Right cardiac atrium (tissue), 5 donors: ENCODE measurements around the gene SCAMP5. TPM values are rescaled to one million over a fixed set of nuclear protein-coding genes. Genes with fewer than 3 reads are reported as not detected.

ENCODE experiments used
- ATAC-seq, 2 donors: fragments of 200-7000 bp; cut with Tn5 transposase; one replicate each; pipeline versions ENCODE4 v1.8.0 to v1.9.1; 2020; ENCODE audit warnings: moderate library complexity in 2 of 2, mild to moderate bottlenecking in 1 of 2
- DNase-seq, 3 donors: peaks; one replicate each; pipeline ENCODE4 v3.0.0-alpha.2; 2020
- H3K27ac ChIP-seq: one replicate; pipeline ENCODE4 v1.5.1; 2013; ENCODE audit warnings: mild to moderate bottlenecking, low read length, control low read depth, moderate library complexity
- H3K27me3 ChIP-seq: one replicate; pipeline ENCODE4 v1.6.1; 2013; ENCODE audit not compliant: control insufficient read depth, insufficient read depth
- H3K4me1 ChIP-seq: one replicate; pipeline ENCODE4 v1.6.1; 2013; ENCODE audit warnings: low read length; ENCODE audit not compliant: control insufficient read depth, insufficient read depth
- H3K4me3 ChIP-seq: one replicate; pipeline ENCODE4 v1.5.1; 2013; ENCODE audit warnings: low read length, control low read depth
- H3K9me3 ChIP-seq: one replicate; pipeline ENCODE4 v1.6.1; 2013; ENCODE audit warnings: low read length; ENCODE audit not compliant: control insufficient read depth
- WGBS: extraction: QIAGEN DNeasy Blood & Tissue Kit; methylation state at CpG from one replicate; pipeline ENCODE4 v1.1.7; 2013; 5-methylcytosine and 5-hydroxymethylcytosine counted together
- intact Hi-C, 4 donors: fragments of 100-400 bp; cut with DNase I; formaldehyde crosslinking; loops; one replicate each; pipeline versions ENCODE4 v1.11.0 to v1.14.0; 2022 to 2023
- polyA plus RNA-seq: library from polyadenylated mRNA; stranded (reverse); fragments of 200-250 nt; gene quantifications from one replicate; pipeline ENCODE4 v1.2.3, GENCODE V29; 2013
- total RNA-seq, 4 donors: library from RNA; stranded (reverse); fragmentation: NEBNext Ultra II Directional; extraction: Animal tissue kit (Norgen Biotek cat#: 25700); gene quantifications; one replicate each; pipeline ENCODE4 v1.2.1, GENCODE V29; 2021
- donor health status: healthy with polysubstance abuse.
- donor health status: DM: no; HTN: yes; CAD: no.
- donor health status: DM: no; HTN: no; CAD: no.
- donor health status: DM: no; HTN: yes; CAD: no; lungs with severe emphysema.
- donor health status: DM: yes; HTN: yes; CAD: no.

Gene SCAMP5
- total and polyA plus RNA-seq, 5 donors, result 4.5 to 10.2 (median 6.9) TPM

GRCh38 chr15:75069301-75069925 is 74.0 kb downstream of the SCAMP5 start:
- Histone ChIP-seq H3K27ac (no peak overlapping the region), H3K4me1 (peaks cover 7% of the 10 kb centered on the region), H3K9me3 (no peaks in the 10 kb centered on the region), H3K27me3 (no peaks in the 10 kb centered on the region), H3K4me3 (no peak overlapping the region)
- intact Hi-C loops, result no loop called here
- ATAC-seq (peak; percentile 32 to 37), DNase-seq (no peak)
- WGBS, result 82% methylated on average over 8 of the region's 8 CpGs

GRCh38 chr15:75070674-75071073 is 75.3 kb downstream of the SCAMP5 start:
- no peak for ATAC-seq

More at GRCh38 chr15:75070674-75071073, 75.3 kb downstream of the SCAMP5 start:
- DNase-seq, result no peak
- no peak overlapping the region for H3K27ac ChIP-seq
- no peaks in the 10 kb centered on the region for H3K27me3 ChIP-seq
- intact Hi-C loops, result no loop called here
- H3K4me1 ChIP-seq, result peaks cover 1% of the 10 kb centered on the region
- no peaks in the 10 kb centered on the region for H3K9me3 ChIP-seq
- no peak overlapping the region for H3K4me3 ChIP-seq
- WGBS, result 82% methylated on average over 4 of the region's 4 CpGs

Other genes starting within 250 kb of the SCAMP5 start
- gene CYP1A2, start 246.7 kb upstream of the SCAMP5 start, total RNA-seq, result not detected
- gene CYP1A2, start 246.7 kb upstream of the SCAMP5 start, polyA plus RNA-seq, result 0.07 TPM
- gene CSK, start 213.5 kb upstream of the SCAMP5 start, total RNA-seq, result 10 to 100 TPM; 52.9 to 68.3 (median 60.9) TPM
- 44.3 TPM for gene CSK, start 213.5 kb upstream of the SCAMP5 start, polyA plus RNA-seq
- gene LMAN1L, start 182.7 kb upstream of the SCAMP5 start, total RNA-seq, result 100 to 1,000 TPM in 3 of 4 donors, 10 to 100 TPM in 1; 66.2 to 216 (median 131) TPM
- 84.7 TPM for gene LMAN1L, start 182.7 kb upstream of the SCAMP5 start, polyA plus RNA-seq
- gene CPLX3, start 168.9 kb upstream of the SCAMP5 start, total RNA-seq, result 10 to 100 TPM; 13.0 to 31.0 (median 20.9) TPM
- 13.3 TPM for gene CPLX3, start 168.9 kb upstream of the SCAMP5 start, polyA plus RNA-seq
- gene ULK3, start 152.4 kb upstream of the SCAMP5 start, total RNA-seq, result 10 to 100 TPM; 34.9 to 49.3 (median 45.9) TPM
- 35.0 TPM for gene ULK3, start 152.4 kb upstream of the SCAMP5 start, polyA plus RNA-seq
- 10 to 100 TPM; 52.2 to 67.1 (median 61.7) TPM for gene SCAMP2, start 122.2 kb upstream of the SCAMP5 start, total RNA-seq
- 36.1 TPM for gene SCAMP2, start 122.2 kb upstream of the SCAMP5 start, polyA plus RNA-seq
- gene MPI, start 105.5 kb upstream of the SCAMP5 start, total RNA-seq, result 10 to 100 TPM; 39.1 to 59.8 (median 47.7) TPM
- gene MPI, start 105.5 kb upstream of the SCAMP5 start, polyA plus RNA-seq, result 47.9 TPM
- gene FAM219B, start 88.7 kb upstream of the SCAMP5 start, total RNA-seq, result 100 to 1,000 TPM; 108 to 128 (median 121) TPM
- 44.9 TPM for gene FAM219B, start 88.7 kb upstream of the SCAMP5 start, polyA plus RNA-seq
- gene COX5A, start 57.5 kb upstream of the SCAMP5 start, total RNA-seq, result 100 to 1,000 TPM; 802 to 917 (median 853) TPM
- gene COX5A, start 57.5 kb upstream of the SCAMP5 start, polyA plus RNA-seq, result 2,062 TPM
- gene RPP25, start 38.8 kb upstream of the SCAMP5 start, total RNA-seq, result 1 to 10 TPM; 5.3 to 8.1 (median 6.3) TPM
- gene RPP25, start 38.8 kb upstream of the SCAMP5 start, polyA plus RNA-seq, result 3.5 TPM
- 1 to 10 TPM; 4.7 to 6.3 (median 5.2) TPM for gene PPCDC, start 28.0 kb downstream of the SCAMP5 start, total RNA-seq
- 12.6 TPM for gene PPCDC, start 28.0 kb downstream of the SCAMP5 start, polyA plus RNA-seq
- gene C15orf39, start 206.3 kb downstream of the SCAMP5 start, total RNA-seq, result 10 to 100 TPM in 2 of 4 donors, 1 to 10 TPM in 2; 7.4 to 12.7 (median 9.1) TPM
- 5.3 TPM for gene C15orf39, start 206.3 kb downstream of the SCAMP5 start, polyA plus RNA-seq